Osteoblast (primary cell): ENCODE data around the gene STARD10. TPM values are rescaled to one million over a fixed set of nuclear protein-coding genes. Genes with fewer than 3 reads are reported as not detected.
A peak's percentile ranks its signal among the peaks of the same experiment; 100 is the strongest.

Experiments used
- DNase-seq: peaks from one replicate; pipeline ENCODE4 v3.0.0; 2011; ENCODE audit warnings: low spot score, mixed read lengths; ENCODE audit not compliant: insufficient read length; ENCODE audit errors: missing footprints
- H2AFZ ChIP-seq: 2 replicates; pipeline ENCODE4 v1.6.0; 2011; ENCODE audit warnings: mild to moderate bottlenecking, low read length
- H3K27ac ChIP-seq: 2 replicates; pipeline ENCODE4 v1.5.1; 2011; ENCODE audit warnings: mild to moderate bottlenecking, low read depth, low read length, moderate library complexity
- H3K27me3 ChIP-seq: 2 replicates; pipeline ENCODE4 v1.6.0; 2012; ENCODE audit warnings: mild to moderate bottlenecking, control low read depth, inconsistent platforms, low read length, moderate library complexity; ENCODE audit not compliant: insufficient read depth
- H3K36me3 ChIP-seq: 2 replicates; pipeline ENCODE4 v1.5.1; 2011; ENCODE audit warnings: mild to moderate bottlenecking, low read length, control low read depth, moderate library complexity; ENCODE audit not compliant: insufficient read depth
- H3K4me1 ChIP-seq: 2 replicates; pipeline ENCODE4 v1.5.1; 2011; ENCODE audit warnings: mild to moderate bottlenecking, low read length, control low read depth, moderate library complexity; ENCODE audit not compliant: insufficient read depth
- H3K4me2 ChIP-seq: 2 replicates; pipeline ENCODE4 v1.6.0; 2011; ENCODE audit warnings: mild to moderate bottlenecking, low read length; ENCODE audit not compliant: insufficient read depth
- H3K4me3 ChIP-seq: fragments of 200-600 bp; sonication (generic); 3 replicates; pipeline ENCODE4 v1.5.1; 2012; ENCODE audit warnings: mild to moderate bottlenecking, low read length, inconsistent platforms; ENCODE audit not compliant: insufficient read depth
- H3K79me2 ChIP-seq: 2 replicates; pipeline ENCODE4 v1.6.0; 2012; ENCODE audit warnings: mild to moderate bottlenecking, low read length, control low read depth, inconsistent platforms; ENCODE audit not compliant: insufficient read depth
- H3K9me3 ChIP-seq: 2 replicates; pipeline ENCODE4 v1.5.1; 2011; ENCODE audit warnings: low read depth, low read length, control low read depth
- H4K20me1 ChIP-seq: 2 replicates; pipeline ENCODE4 v1.6.0; 2012; ENCODE audit warnings: mild to moderate bottlenecking, low read length, control low read depth; ENCODE audit not compliant: insufficient read depth
- total RNA-seq: library from RNA; depleted of rRNA; stranded (reverse); fragments of >200 nt; gene quantifications from 2 replicates; pipeline ENCODE4 v1.2.3, GENCODE V29; 2012
- TF ChIP-seq, protein P1 (sequence below): IDR thresholded peaks from 2 replicates; pipeline ENCODE4 v1.5.1; 2011; ENCODE audit warnings: mild to moderate bottlenecking, low read depth, low read length, moderate library complexity; ENCODE audit errors: extremely low read depth

The STARD10 gene
- total RNA-seq, 1 donor, result 25.7 TPM

DNA sequence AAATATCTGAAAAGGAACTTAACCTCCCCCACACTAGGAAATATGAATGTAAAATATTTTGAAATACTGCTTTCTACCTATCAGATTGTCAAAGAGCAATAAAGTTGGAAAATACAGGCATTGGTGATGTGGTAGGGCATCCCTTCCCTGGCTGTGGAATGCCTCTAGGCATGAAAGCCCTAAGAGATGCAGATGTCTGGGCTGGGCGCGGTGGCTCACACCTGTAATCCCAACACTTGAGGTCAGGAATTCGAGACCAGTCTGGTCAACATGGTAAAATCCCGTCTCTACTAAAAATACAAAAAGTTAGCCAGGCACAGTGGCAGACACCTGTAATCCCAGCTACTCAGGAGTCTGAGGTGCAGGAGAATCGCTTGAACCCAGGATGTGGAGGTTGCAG lies 63.6 kb downstream of the STARD10 start:
- Histone ChIP-seq H3K4me1 (peaks cover 4% of the 10 kb centered on the region), H3K27me3 (no peaks in the 10 kb centered on the region), H3K9me3 (no peaks in the 10 kb centered on the region), H3K36me3 (no peaks in the 10 kb centered on the region), H3K79me2 (peaks cover 46% of the 10 kb centered on the region), H4K20me1 (no peaks in the 10 kb centered on the region), H2AFZ (no peak overlapping the region), H3K27ac (no peak overlapping the region), H3K4me3 (no peak overlapping the region), H3K4me2 (no peak overlapping the region)
- DNase-seq, result no peak
- TF ChIP-seq, protein P1, sequence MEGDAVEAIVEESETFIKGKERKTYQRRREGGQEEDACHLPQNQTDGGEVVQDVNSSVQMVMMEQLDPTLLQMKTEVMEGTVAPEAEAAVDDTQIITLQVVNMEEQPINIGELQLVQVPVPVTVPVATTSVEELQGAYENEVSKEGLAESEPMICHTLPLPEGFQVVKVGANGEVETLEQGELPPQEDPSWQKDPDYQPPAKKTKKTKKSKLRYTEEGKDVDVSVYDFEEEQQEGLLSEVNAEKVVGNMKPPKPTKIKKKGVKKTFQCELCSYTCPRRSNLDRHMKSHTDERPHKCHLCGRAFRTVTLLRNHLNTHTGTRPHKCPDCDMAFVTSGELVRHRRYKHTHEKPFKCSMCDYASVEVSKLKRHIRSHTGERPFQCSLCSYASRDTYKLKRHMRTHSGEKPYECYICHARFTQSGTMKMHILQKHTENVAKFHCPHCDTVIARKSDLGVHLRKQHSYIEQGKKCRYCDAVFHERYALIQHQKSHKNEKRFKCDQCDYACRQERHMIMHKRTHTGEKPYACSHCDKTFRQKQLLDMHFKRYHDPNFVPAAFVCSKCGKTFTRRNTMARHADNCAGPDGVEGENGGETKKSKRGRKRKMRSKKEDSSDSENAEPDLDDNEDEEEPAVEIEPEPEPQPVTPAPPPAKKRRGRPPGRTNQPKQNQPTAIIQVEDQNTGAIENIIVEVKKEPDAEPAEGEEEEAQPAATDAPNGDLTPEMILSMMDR, result no peak

DNA sequence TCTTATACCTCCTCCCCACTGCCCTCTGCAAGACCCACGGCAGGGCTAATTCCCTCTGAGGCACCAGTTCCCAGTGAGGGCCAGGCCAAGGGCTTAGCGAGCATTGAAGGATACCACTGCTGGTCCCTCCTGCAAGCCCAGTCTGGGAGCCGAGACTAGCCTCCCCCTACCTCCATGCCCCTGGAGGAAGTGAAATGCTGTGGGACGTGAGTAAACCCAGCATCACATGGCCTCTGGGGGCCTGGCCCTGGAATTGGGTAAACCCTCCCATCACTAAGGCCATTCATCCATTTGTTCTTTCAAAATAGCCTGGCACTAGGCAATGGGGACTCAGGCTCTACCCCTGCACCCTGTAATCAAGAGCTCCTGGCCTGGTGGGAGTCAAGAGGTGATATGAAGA lies 66.3 kb downstream of the STARD10 start:
- peak overlapping the region; percentile 49 for H2AFZ ChIP-seq
- no peak overlapping the region for H3K4me3 ChIP-seq
- peaks cover 9% of the 10 kb centered on the region for H3K4me1 ChIP-seq
- peaks cover 55% of the 10 kb centered on the region for H3K79me2 ChIP-seq
- no peaks in the 10 kb centered on the region for H3K36me3 ChIP-seq
- peak overlapping the region; percentile 14 for H3K27ac ChIP-seq
- H3K4me2 ChIP-seq, result no peak overlapping the region
- no peaks in the 10 kb centered on the region for H4K20me1 ChIP-seq
- TF ChIP-seq, protein P1, result no peak
- no peaks in the 10 kb centered on the region for H3K27me3 ChIP-seq
- DNase-seq, result peak; percentile 81
- no peaks in the 10 kb centered on the region for H3K9me3 ChIP-seq

DNA sequence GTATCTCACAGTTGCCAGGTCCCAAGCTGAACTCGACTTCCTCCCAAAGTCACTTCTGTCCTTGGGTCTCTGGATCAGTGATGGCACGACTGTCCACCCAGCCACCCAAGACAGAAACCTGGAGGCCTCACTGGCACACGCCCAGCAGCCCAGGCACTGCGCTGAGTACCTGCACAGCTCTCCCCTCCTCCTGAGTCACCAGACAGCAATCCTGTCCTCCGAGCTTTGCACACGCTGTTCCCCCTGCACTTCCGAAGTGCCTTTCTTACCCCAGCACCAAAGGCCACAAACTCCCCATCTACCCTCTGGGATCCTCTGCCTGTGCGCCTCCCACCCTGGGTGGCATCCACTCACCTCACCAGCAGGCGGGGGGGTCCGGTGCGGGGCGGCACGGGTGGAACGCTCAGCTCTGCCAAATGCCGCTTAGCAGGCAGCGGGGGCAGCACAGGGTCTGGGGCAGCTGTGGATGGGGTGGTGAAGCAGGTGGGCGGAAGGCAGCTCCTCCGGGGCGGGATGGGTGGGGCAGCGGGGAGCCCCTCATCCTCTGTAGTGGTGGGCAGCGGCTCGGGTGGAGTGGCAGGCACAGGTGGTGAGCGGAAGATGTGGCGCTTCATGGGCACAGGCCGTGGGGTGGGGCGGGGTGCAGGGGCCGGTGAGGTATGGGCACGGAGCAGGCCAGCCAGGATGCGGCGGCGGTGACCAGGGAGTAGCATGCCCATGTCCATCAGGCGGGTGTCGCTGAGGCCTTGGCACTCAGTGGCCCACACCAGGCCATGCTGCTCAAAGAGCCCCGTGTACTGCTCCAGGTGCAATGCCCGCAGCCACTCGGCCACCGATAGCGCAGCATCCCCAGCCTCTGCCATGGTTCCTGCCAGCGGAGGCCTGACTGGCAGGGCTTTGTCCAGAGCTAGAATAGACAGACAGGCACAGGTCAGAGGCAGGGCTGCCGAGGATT lies 67.3 kb downstream of the STARD10 start:
- peak; percentile 19 for DNase-seq
- Histone ChIP-seq H3K27ac (peak overlapping the region; percentile 14), H4K20me1 (no peaks in the 10 kb centered on the region), H3K79me2 (peaks cover 60% of the 10 kb centered on the region), H2AFZ (no peak overlapping the region), H3K27me3 (no peaks in the 10 kb centered on the region), H3K9me3 (no peaks in the 10 kb centered on the region), H3K4me3 (no peak overlapping the region), H3K4me2 (no peak overlapping the region), H3K36me3 (no peaks in the 10 kb centered on the region), H3K4me1 (peaks cover 16% of the 10 kb centered on the region)
- TF ChIP-seq, protein P1, result no peak

- Histone ChIP-seq H3K9me3 (no peaks in the 10 kb centered on the region), H3K27ac (peak overlapping the region; percentile 19), H3K4me1 (peaks cover 25% of the 10 kb centered on the region), H3K27me3 (no peaks in the 10 kb centered on the region), H3K4me2 (no peak overlapping the region), H3K79me2 (peaks cover 69% of the 10 kb centered on the region), H2AFZ (no peak overlapping the region), H4K20me1 (peaks cover 6% of the 10 kb centered on the region), H3K4me3 (no peak overlapping the region), H3K36me3 (no peaks in the 10 kb centered on the region)
- TF ChIP-seq, protein P1, result no peak
- peak; percentile 56 for DNase-seq
Measured at GRCh38 chr11:72725724-72726028, 68.2 kb downstream of the STARD10 start.
